EH (cell line): Measurements from ENCODE around the gene LGALS9C.
"Not testable (repeated sequence)": the region's sequence is repeated elsewhere in the genome, so short reads cannot be mapped to it uniquely, and the experiment has no call there.

Experiments
- DNase-seq: peaks from one replicate; pipeline ENCODE4 v3.0.0-alpha.2; 2015; ENCODE audit warnings: low read depth

The LGALS9C gene

DNA sequence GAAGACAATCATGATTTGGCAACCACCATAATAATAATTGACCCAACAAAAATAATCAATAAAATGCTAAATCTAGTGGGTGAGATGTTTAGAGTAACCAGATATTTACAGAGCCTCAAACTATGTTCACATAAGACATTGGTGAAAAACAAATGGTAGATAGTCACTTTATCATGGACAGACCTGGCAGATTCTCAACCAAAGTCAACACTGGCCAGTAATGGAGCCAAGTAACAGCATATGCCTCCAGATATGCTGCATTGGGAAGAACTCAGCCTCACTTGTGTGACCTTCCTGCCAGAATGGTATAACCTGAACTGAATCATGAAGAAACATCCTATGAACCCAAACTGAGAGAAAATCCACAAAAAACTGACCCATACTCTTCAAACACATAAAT lies 53.8 kb downstream of the LGALS9C start:
- not testable (repeated sequence) for DNase-seq

DNA sequence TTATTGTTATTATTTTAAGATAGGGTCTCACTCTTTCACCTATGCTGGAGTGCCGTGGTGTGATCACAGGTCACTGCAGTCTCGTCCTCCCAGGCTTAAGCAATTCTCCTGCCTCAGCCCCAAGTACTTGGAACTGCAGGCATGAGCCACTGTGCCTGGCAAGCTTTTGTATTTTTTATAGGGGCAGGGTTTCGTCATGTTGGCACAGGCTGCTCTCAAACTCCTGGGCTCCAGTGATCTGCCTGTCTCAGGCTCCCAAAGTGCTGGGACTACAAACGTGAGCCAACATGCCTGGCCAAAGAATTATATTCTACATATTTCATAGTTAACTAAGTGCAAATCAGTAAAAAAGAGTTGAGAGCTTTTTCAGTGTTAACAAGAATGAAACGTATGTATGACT lies 65.6 kb downstream of the LGALS9C start:
- not testable (repeated sequence) for DNase-seq

DNA sequence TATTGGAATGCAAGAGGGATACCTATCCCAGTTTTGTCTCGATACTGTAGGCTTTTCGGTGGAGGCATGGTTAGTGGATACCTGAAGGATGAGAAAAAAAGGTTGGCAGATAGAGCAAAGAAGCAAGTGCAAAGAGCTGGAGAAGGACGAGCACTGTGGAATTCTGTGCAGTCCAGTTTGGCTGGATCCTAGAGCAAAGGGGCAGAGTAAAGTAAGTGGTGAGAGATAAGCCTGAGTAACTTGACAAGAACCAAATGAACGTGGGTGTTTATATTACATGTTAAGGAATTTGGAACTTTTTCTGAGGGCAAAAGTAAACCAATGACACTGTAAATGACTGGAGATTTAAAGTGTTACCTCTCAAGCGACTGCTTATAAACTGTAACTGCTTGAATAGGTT lies 66.3 kb downstream of the LGALS9C start:
- not testable (repeated sequence) for DNase-seq
